ENCODE data around the gene BPIFA2. TPM values are rescaled to one million over a fixed set of nuclear protein-coding genes. Genes with fewer than 3 reads are reported as not detected.

Gene BPIFA2
- total and polyA plus RNA-seq, 9 of the 15 experiments (the other 6 are each of a cell fraction or from before 2014, with no cell fraction given) = not detected

DNA sequence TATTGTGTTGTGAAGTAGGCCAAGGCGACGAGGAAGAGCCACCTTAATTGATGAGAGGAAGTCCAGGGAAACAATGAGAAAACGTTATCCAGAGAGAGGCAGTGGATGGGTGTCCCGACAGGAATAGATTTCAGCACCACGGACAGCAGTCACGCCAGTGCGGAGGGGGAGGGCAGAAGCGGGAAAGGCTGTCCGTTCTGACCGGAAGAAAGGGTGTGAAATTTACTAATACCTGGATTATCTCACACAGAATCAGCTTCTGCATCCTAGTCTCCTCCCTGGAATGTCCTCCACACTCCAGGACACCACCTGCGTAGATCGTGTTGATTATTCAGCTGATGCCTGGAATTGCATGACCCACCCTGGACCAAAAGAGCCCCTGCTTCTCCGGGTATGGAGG, 41.8 kb downstream of the BPIFA2 start (continued):
- TF ChIP-seq, protein P1, sequence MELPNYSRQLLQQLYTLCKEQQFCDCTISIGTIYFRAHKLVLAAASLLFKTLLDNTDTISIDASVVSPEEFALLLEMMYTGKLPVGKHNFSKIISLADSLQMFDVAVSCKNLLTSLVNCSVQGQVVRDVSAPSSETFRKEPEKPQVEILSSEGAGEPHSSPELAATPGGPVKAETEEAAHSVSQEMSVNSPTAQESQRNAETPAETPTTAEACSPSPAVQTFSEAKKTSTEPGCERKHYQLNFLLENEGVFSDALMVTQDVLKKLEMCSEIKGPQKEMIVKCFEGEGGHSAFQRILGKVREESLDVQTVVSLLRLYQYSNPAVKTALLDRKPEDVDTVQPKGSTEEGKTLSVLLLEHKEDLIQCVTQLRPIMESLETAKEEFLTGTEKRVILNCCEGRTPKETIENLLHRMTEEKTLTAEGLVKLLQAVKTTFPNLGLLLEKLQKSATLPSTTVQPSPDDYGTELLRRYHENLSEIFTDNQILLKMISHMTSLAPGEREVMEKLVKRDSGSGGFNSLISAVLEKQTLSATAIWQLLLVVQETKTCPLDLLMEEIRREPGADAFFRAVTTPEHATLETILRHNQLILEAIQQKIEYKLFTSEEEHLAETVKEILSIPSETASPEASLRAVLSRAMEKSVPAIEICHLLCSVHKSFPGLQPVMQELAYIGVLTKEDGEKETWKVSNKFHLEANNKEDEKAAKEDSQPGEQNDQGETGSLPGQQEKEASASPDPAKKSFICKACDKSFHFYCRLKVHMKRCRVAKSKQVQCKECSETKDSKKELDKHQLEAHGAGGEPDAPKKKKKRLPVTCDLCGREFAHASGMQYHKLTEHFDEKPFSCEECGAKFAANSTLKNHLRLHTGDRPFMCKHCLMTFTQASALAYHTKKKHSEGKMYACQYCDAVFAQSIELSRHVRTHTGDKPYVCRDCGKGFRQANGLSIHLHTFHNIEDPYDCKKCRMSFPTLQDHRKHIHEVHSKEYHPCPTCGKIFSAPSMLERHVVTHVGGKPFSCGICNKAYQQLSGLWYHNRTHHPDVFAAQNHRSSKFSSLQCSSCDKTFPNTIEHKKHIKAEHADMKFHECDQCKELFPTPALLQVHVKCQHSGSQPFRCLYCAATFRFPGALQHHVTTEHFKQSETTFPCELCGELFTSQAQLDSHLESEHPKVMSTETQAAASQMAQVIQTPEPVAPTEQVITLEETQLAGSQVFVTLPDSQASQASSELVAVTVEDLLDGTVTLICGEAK (IDR thresholded peaks at IDR 0.05) = peak; percentile 52; the same call in 1 of the 2 replicates
- TF ChIP-seq, protein P1 (CRISPR knock-in tag; IDR thresholded peaks at IDR 0.05) = 0 out of 2 replicates have a peak, but pooled peaks have one; percentile 40
- TF ChIP-seq, protein P2, sequence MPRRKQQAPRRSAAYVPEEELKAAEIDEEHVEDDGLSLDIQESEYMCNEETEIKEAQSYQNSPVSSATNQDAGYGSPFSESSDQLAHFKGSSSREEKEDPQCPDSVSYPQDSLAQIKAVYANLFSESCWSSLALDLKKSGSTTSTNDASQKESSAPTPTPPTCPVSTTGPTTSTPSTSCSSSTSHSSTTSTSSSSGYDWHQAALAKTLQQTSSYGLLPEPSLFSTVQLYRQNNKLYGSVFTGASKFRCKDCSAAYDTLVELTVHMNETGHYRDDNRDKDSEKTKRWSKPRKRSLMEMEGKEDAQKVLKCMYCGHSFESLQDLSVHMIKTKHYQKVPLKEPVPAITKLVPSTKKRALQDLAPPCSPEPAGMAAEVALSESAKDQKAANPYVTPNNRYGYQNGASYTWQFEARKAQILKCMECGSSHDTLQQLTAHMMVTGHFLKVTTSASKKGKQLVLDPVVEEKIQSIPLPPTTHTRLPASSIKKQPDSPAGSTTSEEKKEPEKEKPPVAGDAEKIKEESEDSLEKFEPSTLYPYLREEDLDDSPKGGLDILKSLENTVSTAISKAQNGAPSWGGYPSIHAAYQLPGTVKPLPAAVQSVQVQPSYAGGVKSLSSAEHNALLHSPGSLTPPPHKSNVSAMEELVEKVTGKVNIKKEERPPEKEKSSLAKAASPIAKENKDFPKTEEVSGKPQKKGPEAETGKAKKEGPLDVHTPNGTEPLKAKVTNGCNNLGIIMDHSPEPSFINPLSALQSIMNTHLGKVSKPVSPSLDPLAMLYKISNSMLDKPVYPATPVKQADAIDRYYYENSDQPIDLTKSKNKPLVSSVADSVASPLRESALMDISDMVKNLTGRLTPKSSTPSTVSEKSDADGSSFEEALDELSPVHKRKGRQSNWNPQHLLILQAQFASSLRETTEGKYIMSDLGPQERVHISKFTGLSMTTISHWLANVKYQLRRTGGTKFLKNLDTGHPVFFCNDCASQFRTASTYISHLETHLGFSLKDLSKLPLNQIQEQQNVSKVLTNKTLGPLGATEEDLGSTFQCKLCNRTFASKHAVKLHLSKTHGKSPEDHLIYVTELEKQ (CRISPR knock-in tag; IDR thresholded peaks at IDR 0.05) = no peak
- TF ChIP-seq NBN (IDR thresholded peaks at IDR 0.05; ENCODE audit: low read depth) (no peak), ZNF24 (IDR thresholded peaks at IDR 0.05) (no peak)
- TF ChIP-seq, protein P3, sequence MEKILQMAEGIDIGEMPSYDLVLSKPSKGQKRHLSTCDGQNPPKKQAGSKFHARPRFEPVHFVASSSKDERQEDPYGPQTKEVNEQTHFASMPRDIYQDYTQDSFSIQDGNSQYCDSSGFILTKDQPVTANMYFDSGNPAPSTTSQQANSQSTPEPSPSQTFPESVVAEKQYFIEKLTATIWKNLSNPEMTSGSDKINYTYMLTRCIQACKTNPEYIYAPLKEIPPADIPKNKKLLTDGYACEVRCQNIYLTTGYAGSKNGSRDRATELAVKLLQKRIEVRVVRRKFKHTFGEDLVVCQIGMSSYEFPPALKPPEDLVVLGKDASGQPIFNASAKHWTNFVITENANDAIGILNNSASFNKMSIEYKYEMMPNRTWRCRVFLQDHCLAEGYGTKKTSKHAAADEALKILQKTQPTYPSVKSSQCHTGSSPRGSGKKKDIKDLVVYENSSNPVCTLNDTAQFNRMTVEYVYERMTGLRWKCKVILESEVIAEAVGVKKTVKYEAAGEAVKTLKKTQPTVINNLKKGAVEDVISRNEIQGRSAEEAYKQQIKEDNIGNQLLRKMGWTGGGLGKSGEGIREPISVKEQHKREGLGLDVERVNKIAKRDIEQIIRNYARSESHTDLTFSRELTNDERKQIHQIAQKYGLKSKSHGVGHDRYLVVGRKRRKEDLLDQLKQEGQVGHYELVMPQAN (IDR thresholded peaks at IDR 0.05; ENCODE audit: borderline replicate concordance) = no peak
- TF ChIP-seq, protein P4, sequence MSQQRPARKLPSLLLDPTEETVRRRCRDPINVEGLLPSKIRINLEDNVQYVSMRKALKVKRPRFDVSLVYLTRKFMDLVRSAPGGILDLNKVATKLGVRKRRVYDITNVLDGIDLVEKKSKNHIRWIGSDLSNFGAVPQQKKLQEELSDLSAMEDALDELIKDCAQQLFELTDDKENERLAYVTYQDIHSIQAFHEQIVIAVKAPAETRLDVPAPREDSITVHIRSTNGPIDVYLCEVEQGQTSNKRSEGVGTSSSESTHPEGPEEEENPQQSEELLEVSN (IDR thresholded peaks at IDR 0.05; ENCODE audit: borderline replicate concordance in 1 of 2, extremely low read depth in 1 of 2, insufficient read depth in 1 of 2, insufficient read length in 1 of 2, low read depth in 1 of 2, low read length in 1 of 2, poor library complexity in 1 of 2, severe bottlenecking in 1 of 2) = peak in 1 of 2 experiments; percentile 57
